ENCODE measurements around the gene HEPACAM2.
A peak's percentile ranks its signal among the peaks of the same experiment; 100 is the strongest.

HEPACAM2 gene

GRCh38 chr7:93202594-93203250, 23.5 kb downstream of the HEPACAM2 start:
- ATAC-seq (no peak), DNase-seq (no peak)

GRCh38 chr7:93198472-93198871, 27.8 kb downstream of the HEPACAM2 start:
- no peak for DNase-seq
- ATAC-seq = no peak

- DNase-seq = no peak
- no peak for ATAC-seq
Observed at GRCh38 chr7:93196336-93196735, 29.9 kb downstream of the HEPACAM2 start.

GRCh38 chr7:93194386-93194785, 31.9 kb downstream of the HEPACAM2 start:
- ATAC-seq = no peak
- DNase-seq = no peak

- ATAC-seq = no peak
- DNase-seq = no peak
Observed at GRCh38 chr7:93188870-93189634, 37.2 kb downstream of the HEPACAM2 start.

GRCh38 chr7:93185303-93186027, 40.8 kb downstream of the HEPACAM2 start:
- DNase-seq (no peak), ATAC-seq (peak; percentile 72)

GRCh38 chr7:93179173-93179572, 47.1 kb downstream of the HEPACAM2 start:
- DNase-seq (no peak), ATAC-seq (no peak)

GRCh38 chr7:93178213-93178612, 48.1 kb downstream of the HEPACAM2 start:
- ATAC-seq = no peak
- no peak for DNase-seq

GRCh38 chr7:93176992-93177580, 49.2 kb downstream of the HEPACAM2 start:
- DNase-seq (no peak), ATAC-seq (no peak)

GRCh38 chr7:93175219-93175618, 51.0 kb downstream of the HEPACAM2 start:
- ATAC-seq = no peak
- DNase-seq = no peak

- ATAC-seq (no peak), DNase-seq (no peak)
Observed at GRCh38 chr7:93172683-93173082, 53.6 kb downstream of the HEPACAM2 start.

- ATAC-seq (no peak), DNase-seq (no peak)
Observed at GRCh38 chr7:93171606-93172226, 54.6 kb downstream of the HEPACAM2 start.

GRCh38 chr7:93165447-93165846, 60.8 kb downstream of the HEPACAM2 start:
- ATAC-seq (peak; percentile 59), DNase-seq (no peak)

GRCh38 chr7:93164766-93165165, 61.5 kb downstream of the HEPACAM2 start:
- no peak for ATAC-seq
- no peak for DNase-seq

- ATAC-seq (no peak), DNase-seq (no peak)
Observed at GRCh38 chr7:93161181-93161762, 65.0 kb downstream of the HEPACAM2 start.

- DNase-seq (no peak), ATAC-seq (peak; percentile 57)
Observed at GRCh38 chr7:93160410-93160809, 65.9 kb downstream of the HEPACAM2 start.

GRCh38 chr7:93159490-93159889, 66.8 kb downstream of the HEPACAM2 start:
- DNase-seq (no peak), ATAC-seq (no peak)

GRCh38 chr7:93156884-93157283, 69.4 kb downstream of the HEPACAM2 start:
- DNase-seq = no peak
- ATAC-seq = no peak

- no peak for ATAC-seq
- no peak for DNase-seq
Observed at GRCh38 chr7:93150200-93150835, 76.0 kb downstream of the HEPACAM2 start.

GRCh38 chr7:93148727-93149126, 77.5 kb downstream of the HEPACAM2 start:
- no peak for ATAC-seq
- no peak for DNase-seq

GRCh38 chr7:93148144-93148543, 78.1 kb downstream of the HEPACAM2 start, which contains the start of gene SAMD9L:
Gene SAMD9L, minus strand, starts transcription at chr7:93148385. Its CDS starts 12,414 bp downstream, at chr7:93135971.
- ATAC-seq (peak; percentile 47), DNase-seq (no peak)
